ENCODE data around the gene MRGPRX2.

MRGPRX2 gene

GRCh38 chr11:19060629-19061028, at the start of gene MRGPRX2:
Gene MRGPRX2, minus strand, starts transcription at chr11:19060717. Its CDS starts 4,315 bp downstream, at chr11:19056402.
- no peak for DNase-seq (ENCODE audit: low spot score)

DNA sequence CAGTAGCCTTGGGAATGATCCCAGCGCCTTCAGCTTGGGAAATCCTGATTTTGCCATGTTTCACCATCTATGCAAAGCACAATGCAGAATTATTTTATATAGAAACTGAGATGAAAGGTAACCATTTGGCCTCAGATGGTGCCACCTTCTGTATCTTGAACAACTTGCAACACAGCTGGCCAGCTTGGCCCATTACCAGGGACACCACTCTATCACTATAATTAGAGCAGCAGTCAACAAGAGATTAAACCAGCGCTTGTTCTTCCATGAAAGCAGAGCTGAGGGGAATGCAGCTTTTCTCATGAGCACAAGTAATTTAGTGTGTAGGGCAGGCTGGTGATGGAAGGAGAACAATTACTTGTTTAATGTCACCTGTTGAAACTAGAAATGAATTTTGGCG, 49.8 kb upstream of the MRGPRX2 start:
- no peak for DNase-seq (ENCODE audit: low spot score)

- DNase-seq (ENCODE audit: low spot score) = no peak
These were observed 46.6 kb upstream of the MRGPRX2 start for GRCh38 chr11:19107125-19107524.

- no peak for DNase-seq (ENCODE audit: low spot score)
These were observed 44.5 kb upstream of the MRGPRX2 start for GRCh38 chr11:19105011-19105410.

DNA sequence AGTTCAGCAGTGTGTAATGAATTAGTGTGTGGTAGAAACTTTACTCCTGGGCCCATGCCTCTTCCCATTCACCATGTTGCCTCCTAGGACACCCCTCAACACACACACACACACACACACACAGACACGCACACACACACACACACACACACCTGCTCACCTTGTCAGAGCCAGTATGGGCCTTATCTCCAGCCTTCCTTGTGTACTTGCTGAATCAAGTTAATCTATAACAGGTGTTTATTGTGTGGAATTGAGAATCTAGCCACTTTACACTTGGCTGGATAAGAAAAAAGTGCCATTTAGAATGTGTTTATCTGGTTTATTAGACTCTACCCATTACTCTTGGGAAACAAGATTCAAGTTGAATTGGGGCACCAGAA, 42.0 kb upstream of the MRGPRX2 start:
- no peak for DNase-seq (ENCODE audit: low spot score)

- no peak for DNase-seq (ENCODE audit: low spot score)
These were observed 41.4 kb upstream of the MRGPRX2 start for GRCh38 chr11:19101796-19102520.

DNA sequence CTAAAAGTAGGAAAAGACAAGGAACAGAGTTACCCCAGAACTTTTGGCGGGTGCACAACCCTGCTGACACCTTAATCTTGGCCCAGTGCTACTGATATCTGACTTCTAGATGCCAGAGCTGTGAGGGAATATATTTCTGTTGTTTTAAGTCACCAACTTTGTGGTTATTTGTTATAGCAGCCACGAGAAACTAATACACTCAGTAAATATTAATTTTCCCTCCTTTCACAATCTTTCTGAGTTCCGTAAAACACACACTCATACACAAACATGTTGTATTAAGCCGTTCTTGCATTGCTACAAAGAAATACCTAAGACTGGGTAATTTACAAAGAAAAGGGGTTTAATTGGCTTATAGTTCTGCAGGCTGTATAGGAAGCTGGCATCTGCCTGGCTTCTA, 40.4 kb upstream of the MRGPRX2 start:
- no peak for DNase-seq (ENCODE audit: low spot score)

- no peak for DNase-seq (ENCODE audit: low spot score)
These were observed 38.6 kb upstream of the MRGPRX2 start for GRCh38 chr11:19099093-19099492.

DNA sequence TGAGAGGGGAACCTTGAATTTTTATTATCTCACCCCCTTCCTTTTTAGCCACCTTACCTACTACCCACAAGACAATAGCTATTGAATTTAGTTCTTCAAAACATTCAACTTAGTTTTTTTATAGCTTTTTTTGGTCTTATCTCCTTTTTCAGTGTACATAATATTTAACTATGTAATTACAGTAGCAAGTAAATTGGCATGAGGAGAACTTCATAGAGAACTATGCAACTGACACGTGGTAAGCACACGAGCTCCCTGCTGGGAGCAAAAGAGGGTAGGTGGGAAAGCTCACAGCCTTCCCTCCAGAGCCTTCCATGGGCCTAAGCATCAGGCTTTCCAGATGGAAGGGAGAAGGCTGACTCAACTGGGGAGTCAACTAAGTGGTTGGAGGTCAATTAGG, 34.3 kb upstream of the MRGPRX2 start:
- DNase-seq (ENCODE audit: low spot score) = no peak

- no peak for DNase-seq (ENCODE audit: low spot score)
These were observed 33.5 kb upstream of the MRGPRX2 start for GRCh38 chr11:19093976-19094375.

DNA sequence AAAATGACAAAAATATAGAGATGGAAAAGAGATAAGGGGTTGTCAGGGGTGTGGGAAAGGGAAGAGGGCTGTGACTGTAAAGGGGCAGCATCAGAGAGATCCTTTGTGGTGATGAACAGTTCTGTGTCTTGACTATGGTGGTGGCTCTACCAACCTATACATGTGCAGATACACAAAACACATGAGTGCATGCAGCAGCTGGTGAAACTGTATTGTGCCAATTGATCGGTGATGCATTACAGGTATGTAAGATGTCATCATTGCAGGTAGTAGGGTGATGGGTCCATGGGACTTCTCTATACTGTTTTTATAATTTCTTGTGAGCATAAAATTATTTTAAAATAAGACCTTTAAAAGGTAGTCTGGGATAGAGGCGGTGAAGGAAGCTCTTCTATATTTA, 32.3 kb upstream of the MRGPRX2 start:
- DNase-seq (ENCODE audit: low spot score) = no peak

- no peak for DNase-seq (ENCODE audit: low spot score)
These were observed 31.8 kb upstream of the MRGPRX2 start for GRCh38 chr11:19092342-19092741.

- no peak for DNase-seq (ENCODE audit: low spot score)
These were observed 30.8 kb upstream of the MRGPRX2 start for GRCh38 chr11:19091366-19091765.

DNA sequence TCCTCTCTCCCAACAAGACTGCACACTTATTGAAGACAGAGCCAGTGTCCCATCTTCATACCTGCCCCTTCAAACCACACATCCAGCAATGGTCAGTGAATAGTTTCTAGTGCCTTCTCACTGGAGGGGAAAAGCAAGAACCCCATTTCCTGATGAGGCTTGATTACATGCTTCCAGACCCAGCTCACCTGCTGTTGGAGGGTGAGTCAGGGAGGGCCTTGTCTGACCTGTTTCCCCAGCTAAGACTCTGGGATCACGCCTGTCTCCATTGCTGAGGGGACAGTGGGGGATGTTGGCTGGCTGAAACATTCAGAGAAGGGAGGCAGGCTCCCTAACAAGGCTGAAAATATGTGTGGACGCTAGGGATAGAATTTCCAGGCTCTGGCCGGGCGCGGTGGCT, 28.9 kb upstream of the MRGPRX2 start:
- DNase-seq (ENCODE audit: low spot score) = no peak

- no peak for DNase-seq (ENCODE audit: low spot score)
These were observed 28.3 kb upstream of the MRGPRX2 start for GRCh38 chr11:19088791-19089190.

- DNase-seq (ENCODE audit: low spot score) = no peak
These were observed 27.1 kb upstream of the MRGPRX2 start for GRCh38 chr11:19087658-19088057.

DNA sequence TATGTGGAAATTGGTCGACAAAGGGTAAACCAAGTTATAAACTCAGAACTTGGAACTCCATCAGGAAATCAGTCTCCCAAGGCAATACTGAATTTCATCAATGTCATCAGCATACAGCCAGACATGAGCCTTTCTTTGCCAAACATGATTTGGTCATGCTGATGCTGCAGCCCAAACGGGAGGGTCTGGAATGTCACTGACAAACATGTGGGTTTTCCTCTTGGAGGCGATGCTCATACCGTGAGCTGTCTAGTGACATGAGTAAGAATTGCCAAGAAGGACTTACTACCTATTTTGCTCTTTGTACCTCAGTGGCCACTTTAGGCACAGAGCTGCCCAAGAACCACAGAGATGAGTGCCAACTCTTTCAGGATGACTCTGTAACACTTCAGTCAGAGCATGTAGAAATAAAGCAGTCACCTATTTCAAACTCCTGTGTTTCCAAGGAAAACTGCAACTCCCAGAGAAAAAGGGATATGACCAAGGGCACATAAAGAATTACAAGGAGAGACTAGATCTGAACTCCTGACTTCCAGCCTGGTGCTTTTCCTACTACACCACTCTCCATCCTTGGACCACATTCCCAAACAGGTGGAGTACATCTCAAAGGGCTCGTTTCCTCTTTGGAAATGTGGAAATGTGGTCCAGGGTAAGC, 24.3 kb upstream of the MRGPRX2 start:
- DNase-seq (ENCODE audit: low spot score) = no peak

GRCh38 chr11:19083166-19083565, 22.6 kb upstream of the MRGPRX2 start:
- DNase-seq (ENCODE audit: low spot score) = no peak

DNA sequence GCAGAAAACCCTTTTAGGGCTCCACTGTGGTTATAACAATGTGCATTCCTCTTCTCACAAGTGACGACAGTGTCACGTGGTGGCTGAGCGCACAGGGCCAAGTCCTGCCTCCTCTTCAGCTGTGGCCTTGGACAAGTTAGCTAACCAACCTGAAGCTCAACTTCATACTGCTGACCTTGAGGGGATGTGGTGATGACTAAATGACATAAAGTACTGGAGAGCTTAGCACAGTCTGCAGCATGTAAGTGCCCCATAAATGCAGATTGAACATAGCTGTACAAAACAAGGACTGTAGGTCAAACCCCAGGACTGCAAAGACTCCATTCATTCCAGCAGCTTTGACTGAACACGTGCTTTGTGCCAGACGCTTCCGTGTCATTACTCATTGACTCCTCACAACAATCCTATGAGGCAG, 20.1 kb upstream of the MRGPRX2 start:
- DNase-seq (ENCODE audit: low spot score) = no peak

DNA sequence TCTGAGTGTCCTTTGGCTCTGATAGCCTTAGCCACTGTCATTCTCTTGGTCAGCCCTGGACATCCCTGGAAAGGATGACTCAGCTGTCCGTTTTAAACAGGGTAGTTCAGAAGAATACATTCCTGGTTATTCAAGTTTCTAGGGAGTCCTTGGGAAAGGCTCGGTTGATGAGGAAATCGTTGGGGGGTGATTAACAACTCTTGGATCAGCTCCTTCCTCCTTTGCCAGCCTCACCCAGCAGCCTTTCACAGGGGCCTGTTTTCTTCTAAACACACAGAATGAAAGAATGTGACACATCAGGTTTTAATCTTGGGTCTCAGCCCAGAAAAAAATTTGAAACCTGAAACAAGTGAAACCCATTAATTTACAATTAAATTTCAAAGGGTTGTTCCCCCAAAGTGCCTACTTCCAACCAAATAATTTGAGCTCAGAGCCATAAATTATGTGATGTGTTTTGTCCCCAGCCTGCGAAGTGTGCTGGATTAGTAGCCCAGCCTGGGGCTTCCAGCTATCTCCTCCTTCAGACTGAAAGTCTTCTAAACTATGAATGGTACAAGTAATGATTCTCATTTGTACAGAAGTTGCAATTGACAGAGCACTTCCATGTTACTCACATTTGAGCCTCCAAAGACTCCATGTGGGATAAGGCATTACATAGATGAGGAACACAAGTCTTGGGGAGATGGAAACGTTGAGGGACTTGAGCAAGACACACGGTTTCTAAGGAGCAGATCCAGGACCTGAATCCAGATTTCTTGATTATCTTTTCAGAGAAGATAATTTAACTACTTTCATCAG, 19.3 kb upstream of the MRGPRX2 start:
- DNase-seq (ENCODE audit: low spot score) = no peak

GRCh38 chr11:19077965-19078364, 17.4 kb upstream of the MRGPRX2 start:
- no peak for DNase-seq (ENCODE audit: low spot score)

DNA sequence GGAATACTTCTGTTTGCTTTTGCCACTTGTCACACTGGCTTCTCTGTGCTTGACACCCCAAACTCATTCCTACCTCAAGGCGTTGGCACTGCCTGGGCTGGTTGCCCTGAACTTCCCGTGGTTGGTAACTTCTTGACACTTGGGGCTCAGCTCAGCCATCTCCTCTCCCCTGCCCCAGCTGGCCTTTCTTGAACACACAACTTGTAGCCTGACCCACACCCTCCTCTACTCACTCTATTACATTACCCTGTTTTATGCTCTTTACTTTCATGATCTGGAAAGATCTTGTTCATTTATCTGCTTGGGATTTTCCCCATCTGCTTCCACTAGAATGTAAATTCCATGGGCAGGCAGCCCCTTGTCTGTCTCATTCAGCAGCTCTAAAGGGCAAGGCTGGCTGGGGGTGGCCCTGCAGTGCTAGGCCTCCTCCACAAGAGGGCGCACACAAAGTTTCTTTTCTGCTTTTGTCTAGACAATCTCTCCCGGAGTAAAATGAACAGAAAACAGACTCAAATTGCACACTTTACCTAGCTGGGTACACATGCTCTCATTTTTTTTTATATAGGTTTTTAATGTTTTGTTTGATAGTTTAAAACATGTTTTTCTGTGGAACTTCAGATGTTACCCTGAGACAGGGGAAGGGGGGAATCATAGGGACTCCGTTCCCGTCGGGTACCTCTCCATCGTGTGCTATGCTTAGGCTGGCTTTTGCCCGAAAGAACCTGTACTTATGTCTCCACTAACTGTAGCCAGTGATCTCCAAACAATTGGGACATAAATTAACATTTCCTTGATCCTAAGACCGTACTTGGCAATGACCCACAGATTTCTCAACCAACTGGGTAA, 16.4 kb upstream of the MRGPRX2 start:
- peak; percentile 60 for DNase-seq (ENCODE audit: low spot score)
